DOHH2 (cell line): Measurements from ENCODE around the gene ACTR5.

Experiments
- H3F3A ChIP-seq: fragments of 200-600 bp; sonication (generic), shearing (Covaris generic); 2 replicates; pipeline ENCODE4 v1.6.0; 2016; ENCODE audit warnings: antibody characterized with exemption, mild to moderate bottlenecking; ENCODE audit not compliant: control insufficient read depth, insufficient read depth
- H3K27ac ChIP-seq: fragments of 200-600 bp; sonication (generic); 2 replicates; pipeline ENCODE4 v1.5.1; 2014; ENCODE audit warnings: low read depth, mild to moderate bottlenecking, low read length, moderate library complexity
- H3K27me3 ChIP-seq: fragments of 200-600 bp; sonication (generic); 2 replicates; pipeline ENCODE4 v1.6.1; 2014; ENCODE audit warnings: mild to moderate bottlenecking, low read length, mixed read lengths; ENCODE audit not compliant: control insufficient read depth
- H3K36me3 ChIP-seq: fragments of 200-600 bp; sonication (generic); 2 replicates; pipeline ENCODE4 v1.6.1; 2014; ENCODE audit warnings: mild to moderate bottlenecking, low read length, moderate library complexity, mixed read lengths; ENCODE audit not compliant: control insufficient read depth
- H3K4me1 ChIP-seq: fragments of 200-600 bp; sonication (generic); 2 replicates; pipeline ENCODE4 v1.6.1; 2014; ENCODE audit warnings: mild to moderate bottlenecking, low read length, mixed read lengths; ENCODE audit not compliant: control insufficient read depth
- H3K4me2 ChIP-seq: fragments of 200-600 bp; sonication (generic); 2 replicates; pipeline ENCODE4 v1.6.0; 2014; ENCODE audit warnings: mild to moderate bottlenecking, low read length, moderate library complexity
- H3K4me3 ChIP-seq: fragments of 200-600 bp; sonication (generic); 2 replicates; pipeline ENCODE4 v1.5.1; 2014; ENCODE audit warnings: mild to moderate bottlenecking, low read length, mixed read lengths
- H3K79me2 ChIP-seq: fragments of 200-600 bp; sonication (generic); 2 replicates; pipeline ENCODE4 v1.6.1; 2014; ENCODE audit warnings: mild to moderate bottlenecking, low read length, mixed read lengths; ENCODE audit not compliant: control insufficient read depth
- H3K9me2 ChIP-seq: fragments of 200-600 bp; sonication (generic); replicated peaks from 2 replicates; pipeline ENCODE4 v1.6.1; 2014; ENCODE audit warnings: mild to moderate bottlenecking, low read length, mixed read lengths; ENCODE audit not compliant: control insufficient read depth
- H3K9me3 ChIP-seq: fragments of 200-600 bp; sonication (generic); 2 replicates; pipeline ENCODE4 v1.6.1; 2014; ENCODE audit warnings: antibody characterized with exemption, low read length, mixed read lengths; ENCODE audit not compliant: control insufficient read depth, insufficient read depth
- H4K20me1 ChIP-seq: fragments of 200-600 bp; sonication (generic); 2 replicates; pipeline ENCODE4 v1.6.0; 2014; ENCODE audit warnings: low read depth, mild to moderate bottlenecking, antibody characterized with exemption, low read length, moderate library complexity; ENCODE audit not compliant: control insufficient read depth, insufficient read depth
- CTCF ChIP-seq: fragments of 200-600 bp; sonication (generic); IDR thresholded peaks from one replicate; pipeline ENCODE4 v1.5.1; 2014; ENCODE audit warnings: antibody characterized with exemption, mild to moderate bottlenecking, low read depth, low read length; ENCODE audit not compliant: poor library complexity, severe bottlenecking
- EZH2phosphoT487 ChIP-seq: fragments of 200-600 bp; sonication (generic); IDR thresholded peaks from 2 replicates; pipeline ENCODE4 v1.6.1; 2017; ENCODE audit warnings: borderline replicate concordance, mild to moderate bottlenecking, antibody characterized with exemption, low read length, moderate library complexity, mixed read lengths

The ACTR5 gene

GRCh38 chr20:38770970-38771369, 22.7 kb downstream of the ACTR5 start:
- Histone ChIP-seq H3K4me1 (peaks cover 21% of the 10 kb centered on the region), H4K20me1 (no peaks in the 10 kb centered on the region), H3K4me2 (no peak overlapping the region), H3K9me3 (peaks cover 5% of the 10 kb centered on the region), H3K9me2 (no peaks in the 10 kb centered on the region), H3K36me3 (peaks cover 62% of the 10 kb centered on the region), H3K27me3 (no peaks in the 10 kb centered on the region), H3K4me3 (no peak overlapping the region), H3K79me2 (no peaks in the 10 kb centered on the region), H3K27ac (no peak overlapping the region), H3F3A (no peaks in the 10 kb centered on the region)
- TF ChIP-seq CTCF (no peak), EZH2phosphoT487 (no peak)

GRCh38 chr20:38771621-38772020, 23.4 kb downstream of the ACTR5 start:
- Histone ChIP-seq H3K9me2 (no peaks in the 10 kb centered on the region), H3F3A (no peaks in the 10 kb centered on the region), H3K27ac (no peak overlapping the region), H3K4me2 (no peak overlapping the region), H3K4me1 (peaks cover 21% of the 10 kb centered on the region), H3K4me3 (no peak overlapping the region), H3K79me2 (no peaks in the 10 kb centered on the region), H3K9me3 (peaks cover 5% of the 10 kb centered on the region), H3K27me3 (no peaks in the 10 kb centered on the region), H4K20me1 (no peaks in the 10 kb centered on the region), H3K36me3 (peaks cover 59% of the 10 kb centered on the region)
- TF ChIP-seq CTCF (no peak), EZH2phosphoT487 (no peak)

- H3K4me2 ChIP-seq: 0 out of 2 replicates have a peak overlapping the region, but pooled peaks have one; percentile 5
- no peaks in the 10 kb centered on the region for H3K79me2 ChIP-seq
- no peak overlapping the region for H3K27ac ChIP-seq
- H3K4me3 ChIP-seq: 0 out of 2 replicates have a peak overlapping the region, but pooled peaks have one; percentile 2
- H3K27me3 ChIP-seq: no peaks in the 10 kb centered on the region
- H3K4me1 ChIP-seq: peaks cover 21% of the 10 kb centered on the region
- H3K9me2 ChIP-seq: no peaks in the 10 kb centered on the region
- H3K36me3 ChIP-seq: peaks cover 47% of the 10 kb centered on the region
- TF ChIP-seq CTCF (no peak), EZH2phosphoT487 (no peak)
- no peaks in the 10 kb centered on the region for H4K20me1 ChIP-seq
- peaks cover 5% of the 10 kb centered on the region for H3K9me3 ChIP-seq
- H3F3A ChIP-seq: no peaks in the 10 kb centered on the region
Observed at GRCh38 chr20:38774167-38774566, 25.9 kb downstream of the ACTR5 start.

- Histone ChIP-seq H3K79me2 (no peaks in the 10 kb centered on the region), H3K36me3 (peaks cover 33% of the 10 kb centered on the region)
- TF ChIP-seq EZH2phosphoT487: no peak
- no peak for TF ChIP-seq CTCF
Observed at GRCh38 chr20:38776363-38776762, 28.1 kb downstream of the ACTR5 start.

More at GRCh38 chr20:38776363-38776762, 28.1 kb downstream of the ACTR5 start:
- Histone ChIP-seq H3K4me3 (no peak overlapping the region), H4K20me1 (no peaks in the 10 kb centered on the region), H3F3A (no peaks in the 10 kb centered on the region), H3K27ac (no peak overlapping the region), H3K4me2 (no peak overlapping the region), H3K4me1 (peaks cover 21% of the 10 kb centered on the region), H3K9me2 (no peaks in the 10 kb centered on the region), H3K9me3 (peaks cover 5% of the 10 kb centered on the region), H3K27me3 (no peaks in the 10 kb centered on the region)
